CD4-positive, alpha-beta T cell treated with Interleukin-17A for 4 hours (primary cell): ENCODE results near the gene CTF1.

Experiments
- DNase-seq: peaks from one replicate; pipeline ENCODE4 v3.0.0-alpha.2; 2020; ENCODE audit warnings: mixed read lengths

The CTF1 gene

DNA sequence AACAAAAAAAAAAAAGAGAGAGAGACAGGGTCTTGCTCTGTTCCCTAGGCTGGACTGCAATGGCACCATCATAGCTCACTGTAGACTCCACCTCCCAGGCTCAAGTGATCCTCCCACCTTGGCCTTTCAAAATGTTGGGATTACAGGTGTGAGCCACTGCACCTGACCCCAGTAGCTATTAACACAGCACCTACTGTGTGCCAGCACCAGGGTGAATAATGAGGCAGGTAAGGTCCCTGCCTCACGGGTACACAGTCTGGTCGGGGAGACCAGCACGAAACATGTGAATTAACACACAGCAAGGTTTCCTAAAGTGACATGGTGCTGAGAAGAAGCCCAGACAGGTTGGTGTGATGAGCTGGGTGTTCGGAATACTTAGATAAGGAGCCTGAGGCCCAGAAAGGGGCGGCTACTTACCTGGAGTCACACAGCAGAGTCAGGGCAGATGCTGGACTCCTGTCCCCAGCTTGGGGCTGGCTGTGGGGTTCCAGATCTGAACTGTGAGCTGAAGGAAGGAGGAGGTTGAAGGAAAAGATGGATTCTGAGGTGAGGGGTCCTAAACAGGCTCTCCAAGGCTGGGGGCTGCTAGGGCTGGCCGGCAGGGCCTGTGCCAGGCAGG lies 16.5 kb downstream of the CTF1 start:
- no peak for DNase-seq

DNA sequence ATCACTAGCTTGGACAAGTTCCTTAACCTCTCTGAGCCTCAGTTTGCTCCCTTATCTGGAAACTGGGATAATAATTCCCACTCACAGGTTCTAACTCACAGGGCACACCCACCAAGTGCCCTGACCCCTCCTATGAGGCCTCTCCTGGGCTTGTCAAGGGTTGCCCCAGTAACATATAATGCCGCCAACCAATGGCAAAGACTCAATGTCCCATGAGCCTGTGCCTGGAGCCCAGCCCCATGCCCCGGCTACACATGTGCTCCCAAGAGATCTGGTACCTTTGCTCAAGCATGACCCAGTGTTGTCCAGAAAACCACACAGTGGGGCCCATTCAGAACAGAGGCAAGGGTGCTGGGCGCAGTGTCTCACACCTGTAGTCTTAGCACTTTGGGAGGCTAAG lies 18.4 kb downstream of the CTF1 start:
- DNase-seq, result no peak

DNA sequence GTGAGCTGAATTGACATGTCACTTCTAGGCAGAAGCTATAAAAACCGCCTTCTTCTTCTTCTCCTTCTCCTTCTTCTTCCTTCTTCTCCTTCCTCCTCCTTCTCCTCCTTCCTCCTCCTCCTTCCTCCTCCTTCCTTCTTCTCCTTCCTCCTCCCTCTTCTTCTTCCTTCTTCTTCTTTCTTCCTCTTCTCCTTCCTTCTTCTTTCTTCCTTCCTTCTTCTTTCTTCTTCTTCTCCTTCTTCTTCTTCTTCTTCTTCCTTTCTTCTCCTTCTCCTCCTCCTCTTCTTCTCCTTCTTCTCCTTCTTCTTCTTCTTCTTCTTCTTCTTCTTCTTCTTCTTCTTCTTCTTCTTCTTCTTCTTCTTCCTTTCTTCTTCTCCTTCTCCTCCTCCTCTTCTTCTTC lies 22.2 kb downstream of the CTF1 start:
- no peak for DNase-seq

DNA sequence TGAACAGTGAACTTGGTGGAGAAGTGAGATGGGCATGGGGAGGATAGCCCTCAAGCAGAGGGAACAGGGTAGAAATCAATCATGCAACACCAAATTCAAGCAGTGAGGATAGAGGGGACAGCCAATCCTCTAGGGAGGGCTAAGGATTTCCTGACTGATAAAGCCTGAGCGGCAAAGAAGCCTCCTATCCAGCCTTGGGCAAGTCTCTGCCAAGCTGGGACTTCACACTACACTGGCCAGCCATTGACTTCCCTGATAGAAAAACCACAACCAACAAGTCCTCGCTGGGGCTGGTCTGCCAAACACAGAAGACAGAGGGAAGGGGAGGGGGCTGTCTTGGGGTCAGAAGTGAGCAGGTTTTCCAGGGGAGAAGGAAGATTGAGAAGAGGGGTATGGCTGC lies 24.5 kb downstream of the CTF1 start:
- DNase-seq, result no peak

DNA sequence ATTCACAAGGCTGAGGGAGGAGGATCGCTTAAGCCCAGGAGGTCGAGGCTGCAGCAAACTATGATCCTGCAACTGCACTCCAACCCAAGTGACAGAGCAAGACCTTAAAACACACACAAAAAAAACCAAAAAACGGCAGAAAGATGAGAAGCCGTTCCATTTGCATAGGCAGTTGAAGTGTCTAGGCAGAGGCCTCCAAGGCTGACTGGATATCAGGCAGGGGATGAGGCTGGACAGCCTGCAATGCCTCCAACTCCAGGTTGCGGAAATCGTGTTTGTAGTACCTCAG lies 25.0 kb downstream of the CTF1 start:
- no peak for DNase-seq

DNA sequence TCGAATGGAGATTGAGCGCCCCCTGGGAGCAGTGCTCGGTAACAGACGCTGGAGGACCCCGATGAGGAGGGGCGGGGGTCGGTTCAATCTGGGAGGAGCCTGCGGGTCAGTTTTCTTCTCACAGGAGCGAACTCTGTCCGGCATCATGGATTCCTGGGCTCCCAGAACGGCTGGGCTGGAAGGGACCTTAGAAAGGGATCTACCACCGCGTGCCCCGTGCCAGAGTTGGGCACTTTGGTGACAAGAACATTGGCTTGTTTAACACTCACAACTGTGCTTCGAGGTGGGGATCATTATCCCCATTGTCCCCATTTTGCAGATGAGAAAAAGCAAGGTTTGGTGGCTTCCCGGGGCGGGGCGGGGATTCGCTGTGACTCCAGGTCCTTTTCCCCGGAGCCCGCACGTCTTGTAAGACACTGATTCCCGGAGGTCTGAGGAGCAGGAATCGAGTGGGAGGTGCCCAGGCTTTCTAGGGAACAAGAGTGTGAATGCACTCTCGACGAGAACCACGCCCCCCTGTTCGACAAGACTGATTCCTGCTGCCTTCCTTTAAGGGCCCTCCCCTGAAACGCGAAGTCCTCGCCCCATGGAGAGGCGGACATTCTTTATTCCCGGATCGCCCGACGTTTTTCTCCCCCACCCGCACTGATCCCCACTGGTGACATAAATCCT lies 25.5 kb downstream of the CTF1 start:
- peak; percentile 93 for DNase-seq

DNA sequence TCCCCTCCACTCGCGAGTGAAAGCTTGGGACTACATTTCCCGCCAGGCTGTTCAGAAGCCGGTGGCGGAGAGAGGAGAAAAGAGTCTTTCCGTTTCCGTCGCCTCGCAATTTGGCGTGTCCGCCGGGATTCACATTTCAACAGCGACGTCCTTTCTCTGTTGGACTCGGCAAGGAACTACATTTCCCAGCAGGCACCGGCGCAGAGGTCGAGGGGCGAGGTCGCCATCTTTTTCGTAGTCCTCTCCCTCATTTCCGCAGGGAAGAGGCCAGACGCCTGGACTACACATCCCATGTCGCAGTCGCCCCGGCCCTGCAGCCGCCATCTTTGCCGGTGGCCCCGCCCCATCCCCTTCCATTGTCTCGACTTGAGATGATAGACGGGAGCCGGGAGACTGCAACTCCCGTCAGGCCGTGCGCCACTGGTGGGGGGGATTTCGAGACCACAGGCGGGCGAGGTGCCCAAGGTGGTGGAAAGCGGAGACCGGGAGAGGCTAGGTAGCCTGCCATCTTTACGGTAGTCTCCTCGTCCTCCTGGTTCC lies 26.1 kb downstream of the CTF1 start:
- peak; percentile 99 for DNase-seq

DNA sequence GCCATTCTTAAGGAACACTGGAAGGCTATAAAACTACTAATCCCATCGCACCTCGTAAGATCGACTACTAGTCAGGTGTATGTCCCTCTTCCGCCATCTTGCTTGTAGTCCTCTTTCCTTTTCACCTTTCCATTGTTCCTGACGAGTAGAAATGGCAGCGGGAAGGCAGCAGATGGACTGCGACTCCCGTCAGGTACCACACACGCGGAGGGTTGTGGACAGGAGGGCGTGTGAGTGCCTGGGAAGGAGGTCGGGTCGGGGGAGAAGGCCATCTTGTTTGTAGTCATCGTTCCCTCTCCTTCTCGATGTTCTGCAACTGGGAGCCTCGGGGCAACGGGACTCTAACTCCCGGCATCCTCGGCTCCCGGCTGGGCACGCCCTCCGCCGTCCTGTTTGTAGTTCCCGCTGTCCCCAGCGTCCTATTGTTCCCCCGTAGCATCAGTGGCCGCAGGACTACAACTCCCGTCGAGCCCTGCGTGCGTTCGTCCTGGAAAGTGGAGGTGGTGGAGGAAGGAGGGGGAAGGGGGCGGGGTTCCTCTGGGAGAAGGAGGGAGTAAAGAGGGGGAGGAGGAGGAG lies 26.6 kb downstream of the CTF1 start:
- DNase-seq, result peak; percentile 97

DNA sequence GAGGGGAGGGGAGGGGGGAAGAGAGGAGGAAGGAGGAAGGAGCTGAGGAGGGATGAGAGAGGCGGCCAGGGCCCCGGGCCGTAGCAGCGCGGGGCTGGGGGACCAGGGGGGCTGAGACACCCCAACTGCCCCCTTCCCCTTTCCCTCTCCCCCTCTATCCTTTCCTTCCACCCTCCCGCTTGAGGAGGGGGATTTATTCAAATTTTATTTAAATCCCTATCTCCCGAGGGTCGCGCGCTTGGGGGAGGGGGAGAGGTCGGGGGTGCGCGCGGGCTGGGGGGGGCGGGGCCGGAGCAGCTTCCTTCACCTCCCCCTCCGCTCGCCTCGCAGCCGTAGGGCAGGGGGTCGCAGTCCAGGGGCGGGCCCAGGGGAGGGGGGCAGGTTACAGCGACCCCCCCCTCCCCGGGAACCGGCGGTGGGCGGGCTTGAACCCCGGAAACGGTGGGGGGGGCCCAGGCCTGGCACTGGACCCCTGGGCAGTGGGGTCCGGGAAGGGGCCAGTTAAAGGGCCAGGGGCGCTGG lies 27.2 kb downstream of the CTF1 start, which contains the start of gene FBXL19:
TSS of gene FBXL19 (plus strand) at position 19 of the 522 bp plus-strand sequence. CDS start 2,183 bp downstream, outside the sequence.
- DNase-seq, result no peak

DNA sequence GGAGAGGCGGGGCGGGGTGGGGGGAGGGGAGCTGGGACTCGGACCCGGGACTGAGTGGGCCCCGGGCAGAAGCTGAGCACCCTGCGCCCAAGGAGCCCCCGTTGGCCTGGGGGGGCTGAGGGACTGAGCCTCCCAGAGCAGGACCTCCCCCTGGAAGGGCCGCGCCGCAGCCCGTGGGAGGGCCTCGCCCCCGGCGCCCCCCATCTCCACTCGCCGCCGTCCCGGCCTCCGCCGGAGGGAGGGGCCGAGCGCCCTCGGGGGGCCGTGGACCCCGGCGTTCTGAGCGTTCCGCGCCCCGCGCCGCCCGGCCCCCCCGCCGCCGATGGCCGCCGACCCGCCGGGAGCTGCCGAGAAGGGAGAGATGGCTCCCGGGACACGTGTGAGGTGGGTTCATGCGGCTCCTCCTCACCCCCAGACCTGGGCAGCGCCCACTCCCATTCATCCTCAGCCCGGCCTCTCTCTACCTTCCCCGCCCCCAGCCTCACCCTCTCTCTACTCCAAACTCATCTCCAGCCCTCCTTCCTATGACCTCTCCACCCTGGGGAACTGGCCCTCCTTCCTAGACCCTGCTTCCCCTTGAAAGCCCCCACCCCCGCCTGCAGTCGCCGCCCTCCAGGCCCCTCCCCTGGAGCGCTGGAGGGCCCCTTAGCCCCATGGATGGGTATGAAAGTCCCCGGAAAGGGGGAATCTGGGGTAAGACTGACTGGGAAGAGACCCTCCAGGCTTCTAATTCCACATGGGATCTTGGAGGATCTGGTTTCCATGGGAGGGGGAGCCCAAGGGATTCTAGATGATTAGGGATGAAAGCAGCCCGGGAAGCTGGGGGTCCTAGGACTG lies 27.9 kb downstream of the CTF1 start:
- DNase-seq, result no peak

DNA sequence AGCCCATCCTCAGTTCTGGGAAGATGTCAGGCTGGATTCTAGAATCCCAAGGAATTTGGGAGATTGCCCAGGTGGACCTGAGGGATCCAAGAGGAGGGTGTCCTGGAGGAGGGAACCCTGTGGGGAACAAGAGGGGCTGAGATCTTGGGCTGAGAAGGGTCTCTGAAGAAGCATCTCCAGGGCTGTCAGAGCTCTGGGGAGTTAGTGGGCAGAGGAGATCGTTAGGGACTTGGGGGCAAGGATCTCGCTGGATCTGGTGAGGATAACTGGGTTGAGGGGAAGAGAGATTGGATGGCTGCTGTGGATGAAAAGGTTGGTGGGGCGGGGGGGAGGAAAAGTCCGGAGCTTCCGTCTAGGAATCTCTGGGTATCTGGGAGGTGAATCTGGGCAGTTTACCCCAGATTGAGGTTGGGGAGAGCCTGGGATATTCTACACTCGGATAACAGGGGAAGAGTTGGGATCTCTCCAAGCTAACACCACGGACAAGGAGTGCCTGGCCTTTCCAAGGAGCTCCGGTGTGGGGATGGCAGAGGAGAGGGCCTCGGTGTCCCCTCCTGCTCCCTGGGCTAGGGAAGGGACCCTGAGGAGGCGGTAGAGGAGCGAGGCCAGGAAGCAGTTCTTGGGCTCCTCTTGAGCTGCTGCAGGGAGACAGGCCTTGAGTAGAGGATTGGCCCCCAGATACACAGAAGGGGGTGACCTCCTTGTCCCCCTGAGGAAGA lies 28.7 kb downstream of the CTF1 start:
- DNase-seq, result no peak

DNA sequence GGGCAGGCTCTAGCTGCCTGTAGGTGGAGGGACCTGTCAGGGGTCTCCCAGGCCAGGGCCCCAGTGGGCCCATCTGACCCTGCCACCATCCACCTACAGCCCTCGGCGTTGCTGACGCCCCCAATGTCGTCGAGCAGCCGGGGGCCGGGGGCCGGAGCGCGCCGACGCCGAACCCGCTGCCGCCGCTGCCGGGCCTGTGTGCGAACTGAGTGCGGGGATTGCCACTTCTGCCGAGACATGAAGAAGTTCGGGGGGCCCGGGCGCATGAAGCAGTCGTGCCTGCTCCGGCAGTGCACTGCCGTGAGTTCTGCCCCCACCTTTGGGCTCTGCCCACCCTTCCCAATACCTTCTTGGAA lies 29.2 kb downstream of the CTF1 start:
- DNase-seq, result no peak

DNA sequence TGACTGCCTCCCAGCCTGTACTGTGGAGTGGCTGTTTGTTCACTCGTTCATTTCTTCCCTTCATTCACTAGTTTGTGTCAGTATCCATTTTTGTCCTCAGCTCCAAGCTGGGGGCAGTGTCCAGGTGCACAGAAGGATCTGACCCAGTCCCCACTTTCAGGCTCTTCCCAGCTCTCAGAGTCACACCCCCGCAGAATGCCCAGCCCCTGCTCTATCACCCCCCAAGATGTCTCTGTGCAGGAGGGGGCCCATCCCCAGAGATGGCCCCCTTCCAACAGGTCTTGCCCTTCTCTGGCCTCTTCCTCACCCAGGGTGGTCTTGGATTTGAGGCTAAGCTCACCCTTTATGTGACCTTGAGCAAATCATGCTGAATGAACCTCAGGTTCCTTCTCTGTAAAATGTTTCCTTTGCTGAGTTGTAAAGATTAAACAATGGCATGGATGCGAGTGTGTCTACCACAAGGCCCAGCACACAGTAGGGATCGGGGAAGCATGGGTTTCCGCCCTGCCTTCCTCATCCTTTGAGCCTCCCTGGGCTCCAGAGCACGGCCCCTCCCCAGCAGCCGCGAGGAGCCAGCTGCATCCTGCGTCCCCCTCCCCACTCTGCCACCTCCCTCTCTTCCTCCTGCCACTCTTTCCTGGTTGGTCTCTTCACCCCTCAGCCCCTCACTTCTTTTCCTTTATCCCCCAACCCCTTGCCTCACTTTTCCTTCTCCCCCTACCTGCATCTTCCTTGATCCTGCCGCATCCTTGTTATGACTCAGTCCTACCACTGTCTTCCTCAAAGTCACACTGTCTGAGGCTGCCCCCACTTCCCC lies 29.8 kb downstream of the CTF1 start:
- DNase-seq, result no peak

DNA sequence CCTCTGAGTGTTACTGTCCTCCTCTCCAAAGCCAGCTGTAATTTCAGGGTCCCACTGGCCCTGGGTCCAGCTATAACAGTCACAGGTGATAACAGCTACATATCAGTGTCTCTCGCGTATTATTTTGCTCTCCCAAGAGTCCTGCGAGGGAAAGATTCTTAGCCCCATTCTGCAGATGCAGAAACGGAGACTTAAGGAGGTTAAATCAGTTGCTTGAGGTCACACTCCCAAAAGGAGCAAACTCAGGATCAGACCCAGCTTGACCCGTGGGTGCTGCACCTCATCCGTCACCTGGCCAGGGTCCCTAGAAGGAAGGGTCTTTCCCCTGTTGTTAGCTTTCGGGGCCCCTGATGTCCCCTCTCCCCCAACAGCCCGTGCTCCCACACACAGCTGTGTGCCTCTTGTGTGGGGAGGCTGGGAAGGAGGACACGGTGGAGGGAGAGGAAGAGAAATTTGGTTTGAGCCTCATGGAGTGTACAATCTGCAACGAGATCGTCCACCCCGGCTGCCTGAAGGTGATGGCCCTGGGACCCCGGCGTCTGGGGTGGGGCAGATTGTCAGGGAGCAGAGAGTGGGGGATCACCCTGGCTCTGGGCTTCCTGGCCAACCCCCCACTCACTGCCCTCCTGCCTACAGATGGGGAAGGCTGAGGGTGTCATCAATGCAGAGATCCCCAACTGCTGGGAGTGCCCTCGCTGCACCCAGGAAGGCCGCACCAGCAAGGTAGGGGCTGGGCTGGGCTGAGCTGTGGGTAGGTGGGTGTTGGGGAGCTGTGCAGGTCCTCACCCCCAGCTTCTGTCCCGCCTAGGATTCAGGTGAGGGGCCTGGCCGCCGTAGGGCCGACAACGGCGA lies 30.7 kb downstream of the CTF1 start:
- no peak for DNase-seq

DNA sequence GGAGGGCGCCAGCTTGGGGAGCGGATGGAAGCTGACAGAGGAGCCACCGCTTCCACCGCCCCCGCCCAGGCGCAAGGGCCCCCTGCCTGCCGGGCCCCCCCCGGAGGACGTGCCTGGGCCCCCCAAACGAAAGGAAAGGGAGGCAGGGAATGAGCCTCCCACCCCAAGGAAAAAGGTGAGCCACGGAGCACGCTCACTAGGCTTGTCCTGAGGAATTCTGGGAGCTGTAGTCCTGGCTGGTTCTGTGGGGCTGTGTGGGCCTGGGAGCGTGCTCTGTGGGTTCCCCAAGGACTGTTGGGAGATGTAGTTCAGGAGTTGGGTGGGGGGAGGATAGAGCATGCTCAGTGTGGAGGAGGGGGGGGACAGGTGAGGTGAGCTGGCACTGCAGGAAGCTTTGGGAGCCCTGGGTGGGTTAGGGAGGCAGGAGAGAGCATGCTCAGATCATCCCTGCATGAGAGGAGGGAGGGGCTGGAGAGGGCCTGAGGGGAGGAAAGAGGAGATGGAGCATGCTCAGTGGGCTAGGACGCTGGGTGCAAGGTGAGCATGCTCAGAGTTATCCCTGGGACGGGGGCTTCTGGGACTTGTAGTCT lies 31.5 kb downstream of the CTF1 start:
- peak; percentile 54 for DNase-seq

DNA sequence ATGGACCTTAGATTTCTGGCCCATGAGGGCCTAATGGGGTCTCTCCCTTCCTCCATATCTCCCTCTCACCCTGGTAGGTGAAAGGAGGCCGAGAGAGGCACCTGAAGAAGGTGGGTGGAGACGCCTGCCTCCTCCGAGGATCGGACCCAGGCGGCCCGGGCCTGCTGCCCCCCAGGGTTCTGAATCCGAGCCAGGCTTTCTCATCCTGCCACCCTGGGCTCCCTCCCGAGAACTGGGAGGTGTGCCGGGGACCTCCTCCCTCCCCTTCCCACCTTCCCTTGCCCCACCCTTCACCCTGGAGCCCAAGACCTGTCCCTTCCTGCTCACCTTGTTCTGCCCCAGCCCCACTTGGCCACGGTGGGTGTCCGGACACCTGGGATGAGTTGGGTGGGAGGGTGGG lies 32.0 kb downstream of the CTF1 start:
- DNase-seq, result no peak

DNA sequence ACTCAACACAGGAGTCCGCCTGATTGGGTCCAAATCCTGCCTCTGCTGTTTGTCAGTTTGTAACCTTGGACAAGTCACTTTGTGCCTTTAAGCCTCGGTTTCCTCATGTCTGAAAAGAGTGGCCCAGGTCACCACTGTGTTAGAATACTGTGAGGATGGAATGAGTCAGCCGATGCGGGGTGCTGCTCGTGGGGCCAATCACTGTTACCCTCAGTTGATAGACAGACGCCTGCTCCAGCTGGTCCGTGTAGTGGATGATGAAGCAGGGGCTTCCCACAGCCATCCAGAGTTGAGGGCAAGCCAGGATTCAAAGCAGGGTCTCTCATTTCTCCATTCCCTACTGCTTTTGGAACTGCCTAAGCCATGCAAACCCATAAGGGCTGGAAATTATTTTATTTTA lies 32.8 kb downstream of the CTF1 start:
- no peak for DNase-seq

DNA sequence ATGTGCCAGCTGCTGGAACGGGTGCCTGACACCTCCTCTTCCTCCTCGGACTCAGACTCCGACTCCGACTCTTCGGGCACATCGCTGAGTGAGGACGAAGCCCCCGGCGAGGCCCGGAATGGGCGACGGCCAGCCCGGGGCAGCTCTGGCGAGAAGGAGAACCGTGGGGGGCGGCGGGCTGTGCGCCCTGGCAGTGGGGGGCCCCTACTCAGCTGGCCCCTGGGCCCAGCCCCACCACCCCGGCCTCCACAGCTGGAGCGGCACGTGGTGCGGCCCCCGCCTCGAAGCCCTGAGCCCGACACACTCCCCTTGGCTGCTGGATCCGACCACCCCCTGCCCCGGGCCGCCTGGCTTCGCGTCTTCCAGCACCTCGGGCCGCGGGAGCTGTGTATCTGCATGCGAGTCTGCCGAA lies 33.8 kb downstream of the CTF1 start:
- DNase-seq, result no peak

DNA sequence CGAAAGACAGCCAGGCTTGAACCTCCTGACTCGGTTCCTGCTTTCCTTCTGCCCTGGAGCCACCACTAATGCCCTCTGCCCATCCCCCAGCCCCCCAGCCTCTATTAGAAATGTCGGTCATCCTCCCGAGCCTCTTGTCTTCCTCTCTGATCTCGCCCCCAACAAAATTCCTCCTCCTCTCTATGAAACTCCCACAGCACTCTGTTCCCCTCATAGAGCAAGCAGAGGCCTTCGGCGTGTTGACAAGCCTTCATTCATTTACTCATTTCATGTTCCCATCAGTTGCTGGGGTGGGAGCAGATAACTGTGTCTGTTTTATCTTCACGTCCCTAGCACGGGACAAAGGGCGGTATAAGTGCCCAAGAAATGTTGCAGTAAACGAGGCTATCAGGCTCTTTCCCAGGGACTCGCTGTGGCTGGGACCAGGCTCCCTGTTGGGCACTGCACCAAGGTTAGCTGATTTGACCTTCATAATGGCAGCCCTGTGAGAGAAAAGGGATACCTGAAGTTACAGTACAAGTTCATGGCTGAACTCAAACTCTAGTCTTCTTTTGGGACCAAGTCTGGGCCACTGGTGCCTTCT lies 34.7 kb downstream of the CTF1 start:
- no peak for DNase-seq
